Parathyroid adenoma (tissue), 2 donors: ENCODE results near the gene FBXO28.

Experiments
- H2AFZ ChIP-seq: fragments of 300-600 bp; sonication (generic); one replicate; pipeline ENCODE4 v1.7.0; 2017; ENCODE audit warnings: antibody characterized with exemption, mild to moderate bottlenecking
- H3K27ac ChIP-seq: fragments of 300-600 bp; sonication (generic); one replicate; pipeline ENCODE4 v1.7.0; 2017
- H3K27me3 ChIP-seq: fragments of 300-600 bp; sonication (generic); one replicate; pipeline ENCODE4 v1.7.0; 2017; ENCODE audit warnings: low read length; ENCODE audit not compliant: control insufficient read depth, insufficient read depth
- H3K36me3 ChIP-seq: fragments of 300-600 bp; sonication (generic); one replicate; pipeline ENCODE4 v1.7.0; 2017; ENCODE audit warnings: low read length; ENCODE audit not compliant: control insufficient read depth, insufficient read depth
- H3K4me1 ChIP-seq: fragments of 300-600 bp; sonication (generic); one replicate; pipeline ENCODE4 v1.7.0; 2017; ENCODE audit warnings: control low read depth
- H3K4me2 ChIP-seq: fragments of 300-600 bp; sonication (generic); one replicate; pipeline ENCODE4 v1.7.0; 2017; ENCODE audit warnings: low read length
- H3K4me3 ChIP-seq: fragments of 300-600 bp; sonication (generic); one replicate; pipeline ENCODE4 v1.7.0; 2017; ENCODE audit warnings: low read depth, low read length
- H3K79me2 ChIP-seq: fragments of 300-600 bp; sonication (generic); one replicate; pipeline ENCODE4 v1.7.0; 2017; ENCODE audit warnings: control low read depth
- H3K9ac ChIP-seq: fragments of 300-600 bp; sonication (generic); one replicate; pipeline ENCODE4 v1.7.0; 2017; ENCODE audit warnings: mild to moderate bottlenecking
- H3K9me3 ChIP-seq: fragments of 300-600 bp; sonication (generic); one replicate; pipeline ENCODE4 v1.7.0; 2017; ENCODE audit warnings: low read length; ENCODE audit not compliant: control insufficient read depth
- TF ChIP-seq, protein P1 (sequence below): fragments of 300-600 bp; sonication (generic); IDR thresholded peaks from one replicate; pipeline ENCODE4 v1.7.0; 2017; ENCODE audit warnings: antibody characterized with exemption, mild to moderate bottlenecking
- donor health status: primary hyperparathyroidism.

The FBXO28 gene

DNA sequence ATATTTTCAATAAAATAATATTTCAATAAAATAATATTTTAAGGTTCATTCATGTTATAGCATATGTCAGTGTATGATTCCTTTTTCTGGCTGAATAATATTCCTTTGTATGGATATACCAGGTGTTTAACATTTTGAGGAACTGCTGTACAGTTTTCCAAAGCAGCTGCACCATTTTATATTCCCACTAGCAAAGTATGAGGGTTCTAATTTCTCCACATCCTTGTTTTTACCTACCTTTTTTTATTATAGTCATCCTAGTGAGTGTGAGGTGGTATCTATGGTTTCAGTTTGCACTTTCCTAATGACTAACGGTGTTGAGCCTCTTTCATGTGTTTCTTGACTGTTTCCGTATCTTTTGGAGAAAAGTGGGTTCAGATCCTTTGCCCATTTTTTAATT is 74.4 kb downstream of the FBXO28 start:
- Histone ChIP-seq H2AFZ (no peak overlapping the region), H3K4me2 (no peak overlapping the region), H3K9ac (no peak overlapping the region), H3K4me1 (no peaks in the 10 kb centered on the region), H3K9me3 (no peaks in the 10 kb centered on the region), H3K79me2 (peaks cover 10% of the 10 kb centered on the region), H3K4me3 (no peak overlapping the region), H3K27me3 (no peaks in the 10 kb centered on the region), H3K36me3 (no peaks in the 10 kb centered on the region), H3K27ac (no peak overlapping the region)
- TF ChIP-seq, protein P1, sequence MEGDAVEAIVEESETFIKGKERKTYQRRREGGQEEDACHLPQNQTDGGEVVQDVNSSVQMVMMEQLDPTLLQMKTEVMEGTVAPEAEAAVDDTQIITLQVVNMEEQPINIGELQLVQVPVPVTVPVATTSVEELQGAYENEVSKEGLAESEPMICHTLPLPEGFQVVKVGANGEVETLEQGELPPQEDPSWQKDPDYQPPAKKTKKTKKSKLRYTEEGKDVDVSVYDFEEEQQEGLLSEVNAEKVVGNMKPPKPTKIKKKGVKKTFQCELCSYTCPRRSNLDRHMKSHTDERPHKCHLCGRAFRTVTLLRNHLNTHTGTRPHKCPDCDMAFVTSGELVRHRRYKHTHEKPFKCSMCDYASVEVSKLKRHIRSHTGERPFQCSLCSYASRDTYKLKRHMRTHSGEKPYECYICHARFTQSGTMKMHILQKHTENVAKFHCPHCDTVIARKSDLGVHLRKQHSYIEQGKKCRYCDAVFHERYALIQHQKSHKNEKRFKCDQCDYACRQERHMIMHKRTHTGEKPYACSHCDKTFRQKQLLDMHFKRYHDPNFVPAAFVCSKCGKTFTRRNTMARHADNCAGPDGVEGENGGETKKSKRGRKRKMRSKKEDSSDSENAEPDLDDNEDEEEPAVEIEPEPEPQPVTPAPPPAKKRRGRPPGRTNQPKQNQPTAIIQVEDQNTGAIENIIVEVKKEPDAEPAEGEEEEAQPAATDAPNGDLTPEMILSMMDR: no peak

DNA sequence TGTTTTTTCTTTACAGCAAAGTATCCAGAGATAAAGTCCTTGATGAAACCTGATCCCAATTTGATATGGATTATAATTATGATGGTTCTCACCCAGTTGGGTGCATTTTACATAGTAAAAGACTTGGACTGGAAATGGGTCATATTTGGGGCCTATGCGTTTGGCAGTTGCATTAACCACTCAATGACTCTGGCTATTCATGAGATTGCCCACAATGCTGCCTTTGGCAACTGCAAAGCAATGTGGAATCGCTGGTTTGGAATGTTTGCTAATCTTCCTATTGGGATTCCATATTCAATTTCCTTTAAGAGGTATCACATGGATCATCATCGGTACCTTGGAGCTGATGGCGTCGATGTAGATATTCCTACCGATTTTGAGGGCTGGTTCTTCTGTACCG is 75.7 kb downstream of the FBXO28 start:
- H3K27me3 ChIP-seq: no peaks in the 10 kb centered on the region
- H3K27ac ChIP-seq: no peak overlapping the region
- TF ChIP-seq, protein P1: no peak
- peaks cover 9% of the 10 kb centered on the region for H3K79me2 ChIP-seq
- no peaks in the 10 kb centered on the region for H3K4me1 ChIP-seq
- H3K4me3 ChIP-seq: no peak overlapping the region
- no peaks in the 10 kb centered on the region for H3K36me3 ChIP-seq
- no peak overlapping the region for H2AFZ ChIP-seq
- H3K9ac ChIP-seq: no peak overlapping the region
- H3K4me2 ChIP-seq: no peak overlapping the region
- H3K9me3 ChIP-seq: no peaks in the 10 kb centered on the region

DNA sequence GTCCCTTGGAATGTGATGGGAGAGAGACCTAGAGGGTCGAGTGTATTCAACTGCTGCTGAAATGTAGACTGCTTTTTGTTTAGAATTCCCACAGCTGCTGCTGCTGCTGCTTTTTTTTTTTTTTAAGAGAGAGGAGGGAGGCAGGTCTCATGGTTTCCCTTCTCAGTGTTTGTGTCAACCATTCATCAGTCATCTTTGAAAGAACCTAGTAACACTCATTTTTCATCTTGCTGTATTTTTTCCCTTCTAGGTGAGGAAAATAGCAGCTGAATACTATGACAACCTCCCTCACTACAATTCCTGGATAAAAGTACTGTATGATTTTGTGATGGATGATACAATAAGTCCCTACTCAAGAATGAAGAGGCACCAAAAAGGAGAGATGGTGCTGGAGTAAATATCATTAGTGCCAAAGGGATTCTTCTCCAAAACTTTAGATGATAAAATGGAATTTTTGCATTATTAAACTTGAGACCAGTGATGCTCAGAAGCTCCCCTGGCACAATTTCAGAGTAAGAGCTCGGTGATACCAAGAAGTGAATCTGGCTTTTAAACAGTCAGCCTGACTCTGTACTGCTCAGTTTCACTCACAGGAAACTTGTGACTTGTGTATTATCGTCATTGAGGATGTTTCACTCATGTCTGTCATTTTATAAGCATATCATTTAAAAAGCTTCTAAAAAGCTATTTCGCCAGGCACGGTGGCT is 78.3 kb downstream of the FBXO28 start:
- H3K36me3 ChIP-seq: no peaks in the 10 kb centered on the region
- H3K79me2 ChIP-seq: no peaks in the 10 kb centered on the region

DNA sequence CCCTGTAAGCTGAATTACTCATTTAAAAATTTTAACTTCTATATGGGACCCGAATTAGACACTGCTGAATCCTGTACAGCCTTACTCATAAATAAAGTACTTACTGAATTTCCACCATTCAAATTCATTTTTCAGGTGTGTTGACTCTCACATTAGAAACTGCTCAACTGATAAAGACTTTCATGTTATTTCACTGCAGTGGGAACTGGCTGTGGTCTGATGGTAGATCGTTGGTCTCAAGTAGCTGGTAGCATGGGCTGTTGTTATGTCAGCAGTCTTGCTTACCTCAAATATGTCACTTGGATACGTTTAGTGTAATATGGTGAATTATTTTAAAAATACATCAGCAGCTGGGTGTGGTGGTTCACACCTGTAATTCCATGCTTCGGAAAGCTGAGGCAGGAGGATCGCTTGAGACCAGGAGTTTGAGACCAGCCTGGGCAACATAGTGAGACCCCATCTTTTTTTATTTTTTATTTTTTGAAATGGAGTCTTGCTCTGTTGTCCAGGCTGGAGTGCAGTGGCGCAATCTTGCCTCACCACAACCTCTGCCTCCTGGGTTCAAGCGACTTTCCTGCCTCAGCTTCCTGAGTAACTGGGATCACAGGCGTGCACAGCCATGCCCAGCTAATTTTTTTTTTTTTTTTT is 79.5 kb downstream of the FBXO28 start:
- no peaks in the 10 kb centered on the region for H3K27me3 ChIP-seq
- no peaks in the 10 kb centered on the region for H3K4me1 ChIP-seq
- no peaks in the 10 kb centered on the region for H3K36me3 ChIP-seq
- no peak overlapping the region for H3K4me2 ChIP-seq
- TF ChIP-seq, protein P1: no peak
- no peak overlapping the region for H3K4me3 ChIP-seq
- no peaks in the 10 kb centered on the region for H3K79me2 ChIP-seq
- no peak overlapping the region for H2AFZ ChIP-seq
- H3K9ac ChIP-seq: no peak overlapping the region
- no peaks in the 10 kb centered on the region for H3K9me3 ChIP-seq
- no peak overlapping the region for H3K27ac ChIP-seq

More for the DNA sequence above, 78.3 kb downstream of the FBXO28 start:
- no peak overlapping the region for H3K27ac ChIP-seq
- H3K9ac ChIP-seq: no peak overlapping the region
- H3K27me3 ChIP-seq: no peaks in the 10 kb centered on the region
- no peak overlapping the region for H2AFZ ChIP-seq
- H3K9me3 ChIP-seq: no peaks in the 10 kb centered on the region
- no peak overlapping the region for H3K4me3 ChIP-seq
- no peaks in the 10 kb centered on the region for H3K4me1 ChIP-seq
- no peak overlapping the region for H3K4me2 ChIP-seq
- TF ChIP-seq, protein P1: no peak
